Psoas muscle (tissue), 8 donors: Measurements from ENCODE around the gene GAB2. TPM values are rescaled to one million over a fixed set of nuclear protein-coding genes. Genes with fewer than 3 reads are reported as not detected.
A peak's percentile ranks its signal among the peaks of the same experiment; 100 is the strongest.

ENCODE experiments used
- ATAC-seq, 4 donors: fragments of 200-7000 bp; cut with Tn5 transposase; one replicate each; pipeline ENCODE4 v1.9.1; 2020; ENCODE audit warnings: moderate library complexity in 3 of 4, mild to moderate bottlenecking in 2 of 4
- DNase-seq, 2 donors: peaks; one replicate each; pipeline ENCODE4 v3.0.0-alpha.2; 2020
- H3K27ac ChIP-seq: fragments of 200-600 bp; one replicate; pipeline ENCODE4 v1.8.0; 2022
- H3K27me3 ChIP-seq, 3 donors: fragments of 200-600 bp in 1 of 3; one replicate each; pipeline versions ENCODE4 v1.6.1 to v1.8.0; 2013 to 2022; ENCODE audit warnings: low read length in 2 of 3, mild to moderate bottlenecking in 2 of 3, moderate library complexity in 1 of 3; ENCODE audit not compliant: insufficient read depth in 3 of 3
- H3K36me3 ChIP-seq, 2 donors: fragments of 200-600 bp in 1 of 2; one replicate each; pipeline versions ENCODE4 v1.6.1 to v1.8.0; 2013 to 2022; ENCODE audit warnings: low read depth in 1 of 2, mild to moderate bottlenecking in 1 of 2, moderate library complexity in 1 of 2; ENCODE audit not compliant: insufficient read depth in 1 of 2
- H3K4me1 ChIP-seq: fragments of 200-600 bp; one replicate; pipeline ENCODE4 v1.8.0; 2022
- H3K4me3 ChIP-seq: fragments of 200-600 bp; one replicate; pipeline ENCODE4 v1.8.0; 2022; ENCODE audit warnings: mild to moderate bottlenecking
- H3K9me3 ChIP-seq: fragments of 200-600 bp; one replicate; pipeline ENCODE4 v1.8.0; 2022
- CTCF ChIP-seq: fragments of 200-600 bp; IDR thresholded peaks from one replicate; pipeline ENCODE4 v1.8.0; 2022; ENCODE audit warnings: antibody characterized with exemption
- WGBS, 3 donors: extraction: QIAGEN DNeasy Blood & Tissue Kit; methylation state at CpG; one replicate each; pipeline versions ENCODE4 v1.1.6 to v1.1.7; 2013; 5-methylcytosine and 5-hydroxymethylcytosine counted together
- intact Hi-C, 2 donors: fragments of 100-400 bp; cut with DNase I; formaldehyde crosslinking; loops; one replicate each; pipeline versions ENCODE4 v1.11.0 to v1.14.2; 2022
- polyA plus RNA-seq, 3 donors: library from polyadenylated mRNA; stranded (reverse); fragments of 200-250 nt; gene quantifications; one replicate each; pipeline ENCODE4 v1.2.3, GENCODE V29; 2013
- total RNA-seq, 4 donors: library from RNA; stranded (reverse); fragmentation: NEBNext Ultra II Directional in 2 of 4; extraction: Animal tissue kit (Norgen Biotek cat#: 25700) in 2 of 4; gene quantifications; one replicate each; pipeline versions ENCODE4 v1.2.1 to v1.2.4, GENCODE V29; 2021 to 2023
- donor health status: healthy with polysubstance abuse.
- donor health status: DM: no; HTN: no; CAD: no; lungs with moderate emphysema.
- donor health status: Bipolar disorder and iron deficiency.
- donor health status: healthy.
- donor health status: DM: yes; HTN: yes; CAD: no.
- donor health status: DM: no; HTN: no; CAD: no.
- donor health status: DM: no; HTN: no; CAD: no.
- donor health status: DM: yes; HTN: yes; CAD: no.

The GAB2 gene
- total and polyA plus RNA-seq, 7 donors: 2.7 to 6.3 (median 4.7) TPM

- no peaks in the 10 kb centered on the region for H3K27me3 ChIP-seq
- peaks cover 11% of the 10 kb centered on the region for H3K9me3 ChIP-seq
- no peak overlapping the region for H3K27ac ChIP-seq
- no peak for ATAC-seq
- no peak for DNase-seq
- intact Hi-C loops: no loop called here
- H3K4me1 ChIP-seq: no peaks in the 10 kb centered on the region
- H3K36me3 ChIP-seq: no peaks in the 10 kb centered on the region
- TF ChIP-seq CTCF: no peak
- H3K4me3 ChIP-seq: no peak overlapping the region
- 96 to 97% (median 96%) methylated on average over 6 of the region's 6 CpGs for WGBS, 3 donors
These were observed 124.1 kb downstream of the GAB2 start for GRCh38 chr11:78293536-78293935.

- Histone ChIP-seq H3K36me3 (no peaks in the 10 kb centered on the region), H3K4me1 (no peaks in the 10 kb centered on the region), H3K9me3 (peaks cover 14% of the 10 kb centered on the region), H3K4me3 (no peak overlapping the region), H3K27ac (no peak overlapping the region), H3K27me3 (no peaks in the 10 kb centered on the region)
- intact Hi-C loops: no loop called here
- no peak for DNase-seq
- WGBS, 3 donors: 80 to 84% (median 84%) methylated on average over 9 of the region's 9 CpGs
- no peak for TF ChIP-seq CTCF
- ATAC-seq: no peak
These were observed 125.4 kb downstream of the GAB2 start for GRCh38 chr11:78292109-78292803.

- H3K36me3 ChIP-seq: no peaks in the 10 kb centered on the region
- no peak for TF ChIP-seq CTCF
- no peak for ATAC-seq
- H3K4me1 ChIP-seq: no peaks in the 10 kb centered on the region
- no peak overlapping the region for H3K4me3 ChIP-seq
- no peak overlapping the region for H3K27ac ChIP-seq
- H3K9me3 ChIP-seq: peaks cover 14% of the 10 kb centered on the region
- no peak for DNase-seq
- H3K27me3 ChIP-seq: no peaks in the 10 kb centered on the region
- intact Hi-C loops: no loop called here
- WGBS, 3 donors: 96 to 100% (median 96%) methylated on average over 6 of the region's 6 CpGs
These were observed 126.0 kb downstream of the GAB2 start for GRCh38 chr11:78291503-78292108.

- no peaks in the 10 kb centered on the region for H3K4me1 ChIP-seq
These were observed 127.1 kb downstream of the GAB2 start for GRCh38 chr11:78290293-78291176.

More at GRCh38 chr11:78290293-78291176, 127.1 kb downstream of the GAB2 start:
- ATAC-seq (peak in 3 of 4 donors; percentile 58 to 70 (median 67)), DNase-seq (no peak)
- Histone ChIP-seq H3K27ac (no peak overlapping the region), H3K4me3 (no peak overlapping the region), H3K27me3 (no peaks in the 10 kb centered on the region), H3K36me3 (no peaks in the 10 kb centered on the region), H3K9me3 (peaks cover 14% of the 10 kb centered on the region)
- intact Hi-C loops: no loop called here
- 82 to 95% (median 92%) methylated on average over 6 of the region's 6 CpGs for WGBS, 3 donors
- no peak for TF ChIP-seq CTCF
